ENCODE measurements around the gene IFNL2.

GRCh38 chr19:39230096-39230764, 38.0 kb upstream of the IFNL2 start:
- no peak for TF ChIP-seq POLR2A (IDR thresholded peaks at IDR 0.05; ENCODE audit: low read length)
- TF ChIP-seq GATA1 (IDR thresholded peaks at IDR 0.05; ENCODE audit: low read depth, low read length), result no peak
